ENCODE results near the gene C14orf180.
"Not testable (repeated sequence)": the region's sequence is repeated elsewhere in the genome, so short reads cannot be mapped to it uniquely, and the experiment has no call there.

C14orf180 gene

GRCh38 chr14:104579939-104580338 lies 375 bp downstream of the C14orf180 start:
- not testable (repeated sequence) for DNase-seq

GRCh38 chr14:104580961-104581360 lies 1.4 kb downstream of the C14orf180 start:
- DNase-seq, result peak; percentile 67

- DNase-seq, result no peak
Measured at GRCh38 chr14:104581521-104581920, 2.0 kb downstream of the C14orf180 start.

- DNase-seq, result peak; percentile 74
Measured at GRCh38 chr14:104582005-104582404, 2.4 kb downstream of the C14orf180 start.

- no peak for DNase-seq
Measured at GRCh38 chr14:104582662-104583061, 3.1 kb downstream of the C14orf180 start.

GRCh38 chr14:104583424-104584306 lies 4.1 kb downstream of the C14orf180 start:
- no peak for DNase-seq

GRCh38 chr14:104584557-104584956 lies 5.0 kb downstream of the C14orf180 start:
- no peak for DNase-seq

- no peak for DNase-seq
Measured at GRCh38 chr14:104585966-104586697, 6.6 kb downstream of the C14orf180 start.

- no peak for DNase-seq
Measured at GRCh38 chr14:104586832-104587620, 7.5 kb downstream of the C14orf180 start.

- no peak for DNase-seq
Measured at GRCh38 chr14:104587641-104588040, 8.1 kb downstream of the C14orf180 start.

- no peak for DNase-seq
Measured at GRCh38 chr14:104588066-104588857, 8.7 kb downstream of the C14orf180 start.

GRCh38 chr14:104589338-104590195 lies 10.0 kb downstream of the C14orf180 start:
- no peak for DNase-seq

- DNase-seq, result no peak
Measured at GRCh38 chr14:104590240-104590965, 10.8 kb downstream of the C14orf180 start.

GRCh38 chr14:104591031-104591430 lies 11.5 kb downstream of the C14orf180 start:
- no peak for DNase-seq

- DNase-seq, result peak; percentile 12
Measured at GRCh38 chr14:104591506-104592291, 12.1 kb downstream of the C14orf180 start.

- DNase-seq, result no peak
Measured at GRCh38 chr14:104592292-104592672, 12.7 kb downstream of the C14orf180 start.

- peak; percentile 18 for DNase-seq
Measured at GRCh38 chr14:104592785-104593184, 13.2 kb downstream of the C14orf180 start.

- peak; percentile 27 for DNase-seq
Measured at GRCh38 chr14:104593241-104593701, 13.7 kb downstream of the C14orf180 start.

GRCh38 chr14:104593710-104594136 lies 14.2 kb downstream of the C14orf180 start:
- peak; percentile 17 for DNase-seq

All from left hindlimb (tissue), 1 donor.